IPS-18c (cell line): Measurements from ENCODE around the gene SLC36A2.
"Not testable (repeated sequence)": the region's sequence is repeated elsewhere in the genome, so short reads cannot be mapped to it uniquely, and the experiment has no call there.

Experiments
- H3K4me3 ChIP-seq: 2 replicates; pipeline ENCODE4 v1.7.0; 2013; ENCODE audit warnings: low read depth, mild to moderate bottlenecking, low read length, moderate library complexity; ENCODE audit not compliant: insufficient read depth
- H3K9me3 ChIP-seq: one replicate; pipeline ENCODE4 v1.6.1; 2013; ENCODE audit warnings: mild to moderate bottlenecking, low read length, moderate library complexity; ENCODE audit not compliant: control insufficient read depth, insufficient read depth

Gene SLC36A2

DNA sequence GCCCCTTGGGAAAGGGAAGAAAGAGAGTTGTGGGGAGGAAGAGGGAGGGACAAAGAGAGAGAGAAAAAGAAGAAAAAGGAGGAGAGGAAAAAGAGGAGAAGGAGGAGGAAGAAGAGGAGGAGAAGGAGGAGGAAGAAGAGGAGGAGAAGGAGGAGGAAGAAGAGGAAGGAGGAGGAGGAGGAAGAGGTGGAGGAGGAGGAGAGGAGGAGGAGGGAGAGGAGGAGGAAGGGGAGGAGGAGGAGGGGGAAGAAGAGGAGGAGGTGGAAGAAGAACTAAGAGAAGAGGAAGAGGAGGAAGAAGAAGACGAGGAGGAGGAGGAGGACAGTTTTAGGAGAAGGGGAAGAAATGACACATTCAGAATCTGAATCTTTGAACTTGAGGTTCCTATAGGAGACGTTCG lies 7.4 kb downstream of the SLC36A2 start:
- H3K9me3 ChIP-seq = no peaks in the 10 kb centered on the region

GRCh38 chr5:151338734-151339133 lies 8.6 kb downstream of the SLC36A2 start:
- Histone ChIP-seq H3K4me3 (no peak overlapping the region), H3K9me3 (no peaks in the 10 kb centered on the region)

More for the DNA sequence above, 7.4 kb downstream of the SLC36A2 start:
- no peak overlapping the region for H3K4me3 ChIP-seq

GRCh38 chr5:151332857-151333256 lies 14.5 kb downstream of the SLC36A2 start:
- no peaks in the 10 kb centered on the region for H3K9me3 ChIP-seq
- no peak overlapping the region for H3K4me3 ChIP-seq

- no peaks in the 10 kb centered on the region for H3K9me3 ChIP-seq
- no peak overlapping the region for H3K4me3 ChIP-seq
Measured at GRCh38 chr5:151328734-151329133, 18.6 kb downstream of the SLC36A2 start.

GRCh38 chr5:151327585-151327984 lies 19.8 kb downstream of the SLC36A2 start:
- Histone ChIP-seq H3K4me3 (no peak overlapping the region; the same call in 1 of the 2 replicates), H3K9me3 (no peaks in the 10 kb centered on the region)

DNA sequence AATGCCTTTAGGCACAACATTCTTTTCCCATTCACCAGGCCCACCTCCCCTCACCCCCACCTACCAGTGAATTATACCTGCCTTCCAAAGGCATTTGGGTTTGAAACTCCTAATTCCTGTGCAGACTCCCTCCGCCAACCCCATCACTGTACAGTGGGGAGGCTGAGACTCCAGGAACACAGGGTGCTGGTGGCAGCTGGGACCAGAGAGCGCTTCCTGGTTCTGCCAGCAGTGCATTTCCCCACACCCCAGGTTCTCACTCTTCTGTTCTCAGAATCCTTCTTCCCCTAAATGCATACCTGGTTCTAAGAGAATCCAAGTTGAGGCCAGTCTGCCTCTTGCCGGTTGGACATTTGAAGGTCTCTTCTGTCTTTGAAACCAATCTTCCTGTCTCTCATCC lies 21.1 kb downstream of the SLC36A2 start:
- no peaks in the 10 kb centered on the region for H3K9me3 ChIP-seq
- H3K4me3 ChIP-seq = no peak overlapping the region

DNA sequence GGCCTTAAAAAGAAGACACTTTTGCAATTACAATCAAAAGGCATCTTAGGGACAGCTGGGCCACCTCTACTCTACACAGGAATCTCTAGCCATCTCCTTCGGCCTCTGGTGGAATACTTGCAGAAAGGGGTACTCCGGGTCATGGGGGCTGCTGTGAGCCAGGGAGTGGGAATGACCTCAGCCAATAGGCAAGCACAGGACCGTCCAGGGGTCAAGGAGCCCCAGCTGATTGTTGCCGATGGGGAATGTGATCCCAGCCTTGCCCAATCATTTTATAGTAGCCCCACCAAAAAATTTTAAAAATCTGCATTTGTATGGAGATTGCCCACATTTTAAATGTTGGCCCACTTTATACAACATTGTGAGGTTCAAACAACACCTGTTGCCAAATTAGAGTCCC lies 26.9 kb downstream of the SLC36A2 start:
- Histone ChIP-seq H3K9me3 (peaks cover 5% of the 10 kb centered on the region), H3K4me3 (no peak overlapping the region)

DNA sequence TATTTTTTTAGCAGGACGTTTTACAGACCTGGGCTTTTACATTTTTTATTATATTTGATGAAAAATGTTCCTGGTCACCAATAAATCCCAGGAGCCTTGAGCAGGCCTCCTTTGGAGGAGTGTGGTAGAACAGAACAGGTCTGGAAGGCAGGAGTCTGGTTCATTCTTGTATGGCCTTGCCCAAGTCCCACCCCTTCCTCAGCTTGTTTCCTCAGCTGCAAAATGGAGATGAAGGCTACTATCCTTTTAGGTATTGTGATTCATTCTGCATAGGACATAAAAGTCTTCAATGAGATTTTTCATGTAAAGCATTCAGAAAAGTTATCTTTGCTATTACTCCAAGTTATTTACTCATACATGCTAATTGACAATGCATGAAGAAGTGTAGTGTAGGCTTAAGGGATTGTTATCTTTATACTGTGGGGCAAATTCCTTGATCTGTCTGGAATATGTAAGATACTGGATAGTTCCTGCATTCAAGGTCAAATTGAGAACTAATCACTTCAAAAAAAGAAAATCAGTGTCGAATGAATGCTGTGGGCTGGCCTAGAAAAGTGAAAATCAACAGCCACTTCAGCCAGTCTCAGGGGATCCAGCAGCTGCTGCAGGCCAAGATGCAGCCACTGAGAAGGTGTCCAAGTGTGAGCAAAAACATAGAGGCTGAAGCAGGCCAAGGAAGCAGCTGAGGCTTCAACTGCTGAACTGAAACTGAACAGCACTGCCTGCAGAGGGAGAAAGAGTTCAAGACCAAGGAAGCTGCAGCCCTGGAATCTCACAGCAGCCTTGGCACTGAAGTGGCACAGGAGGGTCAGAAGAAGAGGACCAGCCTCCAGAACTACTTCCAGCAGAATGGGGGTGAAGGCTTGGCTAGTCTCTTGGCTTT lies 28.3 kb downstream of the SLC36A2 start:
- H3K9me3 ChIP-seq = peaks cover 5% of the 10 kb centered on the region
- H3K4me3 ChIP-seq = no peak overlapping the region

- peaks cover 5% of the 10 kb centered on the region for H3K9me3 ChIP-seq
Measured at GRCh38 chr5:151317871-151318270, 29.5 kb downstream of the SLC36A2 start.

GRCh38 chr5:151315998-151316597 lies 31.3 kb downstream of the SLC36A2 start:
- Histone ChIP-seq H3K4me3 (no peak overlapping the region), H3K9me3 (peaks cover 5% of the 10 kb centered on the region)

More at GRCh38 chr5:151317871-151318270, 29.5 kb downstream of the SLC36A2 start:
- no peak overlapping the region for H3K4me3 ChIP-seq

- H3K9me3 ChIP-seq = peaks cover 5% of the 10 kb centered on the region
Measured at GRCh38 chr5:151313357-151313756, 34.0 kb downstream of the SLC36A2 start.

GRCh38 chr5:151312756-151313324 lies 34.5 kb downstream of the SLC36A2 start:
- no peak overlapping the region for H3K4me3 ChIP-seq
- H3K9me3 ChIP-seq = peaks cover 5% of the 10 kb centered on the region

More at GRCh38 chr5:151313357-151313756, 34.0 kb downstream of the SLC36A2 start:
- no peak overlapping the region for H3K4me3 ChIP-seq

GRCh38 chr5:151310932-151311331 lies 36.4 kb downstream of the SLC36A2 start:
- Histone ChIP-seq H3K4me3 (no peak overlapping the region), H3K9me3 (no peaks in the 10 kb centered on the region)

GRCh38 chr5:151309821-151310220 lies 37.5 kb downstream of the SLC36A2 start:
- not testable (repeated sequence) for H3K9me3 ChIP-seq, H3K4me3 ChIP-seq

GRCh38 chr5:151309266-151309665 lies 38.1 kb downstream of the SLC36A2 start:
- not testable (repeated sequence) for H3K4me3 ChIP-seq, H3K9me3 ChIP-seq

- H3K9me3 ChIP-seq = no peaks in the 10 kb centered on the region
- H3K4me3 ChIP-seq = no peak within 1 kb of the TSS
Measured at GRCh38 chr5:151303666-151304065, 43.7 kb downstream of the SLC36A2 start, which contains the start of gene SLC36A3. TSS of gene SLC36A3 (minus strand) at chr5:151303766. CDS start at chr5:151303354, 412 bp downstream.

- Histone ChIP-seq H3K4me3 (no peak overlapping the region), H3K9me3 (no peaks in the 10 kb centered on the region)
Measured at GRCh38 chr5:151298063-151298855, 49.1 kb downstream of the SLC36A2 start.
